ENCODE measurements around the gene LRRC42. TPM values are rescaled to one million over a fixed set of nuclear protein-coding genes. Genes with fewer than 3 reads are reported as not detected.
A peak's percentile ranks its signal among the peaks of the same experiment; 100 is the strongest.

Gene LRRC42
- total and polyA plus RNA-seq, 9 of the 15 experiments (the other 6 are each of a cell fraction or from before 2014, with no cell fraction given), result 17.3 to 51.9 (median 35.5) TPM

GRCh38 chr1:53945183-53945432 lies 1.0 kb upstream of the LRRC42 start:
- in situ Hi-C loops (cut with MboI) (no loop called here), intact Hi-C loops (cut with micrococcal nuclease) (loop anchor here (5.0 to 10.0 kb wide), 2 partner anchors 107 to 460 kb away; partner anchors contain the start of genes TCEANC2 and TMEM59)
- peak overlapping the region; percentile 91 for H3K4me2 ChIP-seq (ENCODE audit: insufficient read depth, low read length)
- H3K79me2 ChIP-seq (ENCODE audit: control insufficient read depth, insufficient read depth, low read length), result peaks cover 88% of the 10 kb centered on the region
- POLR2A ChIA-PET, result interaction anchor here (0.5 to 2.2 kb wide), 7 partner anchors 9 to 708 kb away, joined by 3 to 9 read pairs (median 4); partner anchors contain the start of genes NDC1 and YIPF1
- peak overlapping the region; percentile 84 to 97 for H3K9ac ChIP-seq (ENCODE audit: insufficient read depth in 1 of 2, low read depth in 2 of 2, low read length in 2 of 2)
- CTCF ChIA-PET (ENCODE audit: low intra/inter-chr PET ratio), result no interaction called here
- BruUV-seq (replicated peaks), result no TSS peak
- H3K9me1 ChIP-seq (ENCODE audit: control insufficient read depth, insufficient read depth, low read length), result no peaks in the 10 kb centered on the region
- WGBS (ENCODE audit: insufficient coverage, low coverage, missing lambda C conversion rate), result 1% methylated on average over 16 of the region's 16 CpGs
- no peaks in the 10 kb centered on the region for H3K27me3 ChIP-seq (ENCODE audit: control insufficient read depth in 2 of 2, insufficient read depth in 2 of 2, low read length in 2 of 2)
- no peaks in the 10 kb centered on the region for H3K9me3 ChIP-seq (replicated peaks; ENCODE audit: control insufficient read depth, insufficient read depth, low read depth, low read length)
- H3K27ac ChIP-seq (ENCODE audit: extremely low read depth, low read depth, low read length), result peak overlapping the region; percentile 91
- FAIRE-seq (no peak), DNase-seq (ENCODE audit: extremely low read depth in 1 of 4, low spot score in 3 of 4) (no peak), ATAC-seq (peak; percentile 9)
- H3K36me3 ChIP-seq (ENCODE audit: control insufficient read depth, insufficient read depth, low read length), result peaks cover 22% of the 10 kb centered on the region
- peaks cover 27 to 29% of the 10 kb centered on the region in 2 experiments for H3K4me1 ChIP-seq (replicated peaks in 1 of 2; ENCODE audit: control insufficient read depth in 2 of 2, insufficient read depth in 2 of 2, low read length in 2 of 2)
- peaks cover 14% of the 10 kb centered on the region for H4K20me1 ChIP-seq (replicated peaks; ENCODE audit: control insufficient read depth, insufficient read depth, low read length)
- H3K4me3 ChIP-seq, result peak overlapping the region; percentile 88
- H2AFZ ChIP-seq (ENCODE audit: low read depth, low read length), result peak overlapping the region; percentile 92
- TF ChIP-seq SAFB (IDR thresholded peaks at IDR 0.05; ENCODE audit: borderline replicate concordance, low read depth, low read length) (no peak), DMBX1 (CRISPR knock-in tag; IDR thresholded peaks at IDR 0.05; ENCODE audit: borderline replicate concordance) (0 out of 2 replicates have a peak, but pooled peaks have one; percentile 34), ATF7 (IDR thresholded peaks at IDR 0.05) (0 out of 2 replicates have a peak, but pooled peaks have one; percentile 47), E2F6 (IDR thresholded peaks at IDR 0.05; ENCODE audit: borderline replicate concordance in 1 of 2, extremely low read depth in 1 of 2, insufficient read depth in 1 of 2, insufficient read length in 1 of 2, low read depth in 1 of 2, low read length in 1 of 2, poor library complexity in 1 of 2, severe bottlenecking in 1 of 2) (peak; percentile 40 to 56), L3MBTL2 (IDR thresholded peaks at IDR 0.05) (0 out of 2 replicates have a peak, but pooled peaks have one; percentile 17), ZFX (CRISPR knock-in tag; IDR thresholded peaks at IDR 0.05) (peak; percentile 63; the same call in 1 of the 2 replicates), ZNF133 (CRISPR knock-in tag; IDR thresholded peaks at IDR 0.05) (no peak), ZNF217 (CRISPR knock-in tag; IDR thresholded peaks at IDR 0.05) (peak; percentile 28; the same call in 1 of the 2 replicates), FUS (optimal IDR thresholded peaks at IDR 0.05; ENCODE audit: low read depth, low read length) (no peak), SMAD4 (CRISPR knock-in tag; conservative IDR thresholded peaks at IDR 0.05) (peak; percentile 79), EP400 (IDR thresholded peaks at IDR 0.05) (0 out of 2 replicates have a peak, but pooled peaks have one; percentile 3), UBTF (IDR thresholded peaks at IDR 0.05; ENCODE audit: borderline replicate concordance in 1 of 2, low read depth in 2 of 2, low read length in 2 of 2) (0 out of 4 replicates have a peak, but pooled peaks of 1 of the 2 experiments have one; percentile 20), ZNF589 (CRISPR knock-in tag; IDR thresholded peaks at IDR 0.05; ENCODE audit: low read depth) (no peak)

Data from K562 (cell line).